SK-N-SH (cell line): ENCODE data around the gene GRAP. TPM values are rescaled to one million over a fixed set of nuclear protein-coding genes. Genes with fewer than 3 reads are reported as not detected.
A peak's percentile ranks its signal among the peaks of the same experiment; 100 is the strongest.

Source experiments
- CTCF ChIA-PET: fragments of 300-600, 350-600 bp; formaldehyde crosslinking; extraction: SDS; loops from one replicate; lab custom pipeline; 2021; lab: Yijun Ruan, JAX
- POLR2A ChIA-PET: fragments of 350-600 bp; sonication (Branson Sonifier 250); formaldehyde crosslinking; extraction: SDS; loops from one replicate; lab custom pipeline; 2020; ENCODE audit warnings: antibody characterized with exemption, inconsistent platforms; lab: Yijun Ruan, JAX
- DNase-seq: peaks from one replicate; pipeline ENCODE4 v3.0.0; 2012
- H2AFZ ChIP-seq: fragments of 200-600 bp; sonication (generic); 2 replicates; pipeline ENCODE4 v1.8.1; 2016; ENCODE audit warnings: antibody characterized with exemption, mild to moderate bottlenecking, low read depth
- H3F3A ChIP-seq: fragments of 200-600 bp; sonication (generic); replicated peaks from 2 replicates; pipeline ENCODE3; 2016; ENCODE audit warnings: antibody characterized with exemption, mild to moderate bottlenecking; ENCODE audit not compliant: insufficient read depth
- H3K27ac ChIP-seq, 2 experiments: fragments of 200-500 bp in 1 of 2; fragments of 200-600 bp in 1 of 2; sonication (Bioruptor generic) in 1 of 2; sonication (generic), shearing (Covaris generic) in 1 of 2; 2 replicates each; pipeline versions ENCODE4 v1.5.1 to v1.6.1; 2014 to 2016; ENCODE audit warnings: low read depth in 2 of 2, inconsistent platforms in 1 of 2, low read length in 1 of 2, mild to moderate bottlenecking in 1 of 2, mixed read lengths in 1 of 2
- H3K27me3 ChIP-seq: fragments of 200-600 bp; sonication (generic), shearing (Covaris generic); 2 replicates; pipeline ENCODE4 v1.6.1; 2016; ENCODE audit warnings: mixed run types; ENCODE audit not compliant: insufficient read depth
- H3K36me3 ChIP-seq, 2 experiments: fragments of 200-500 bp in 1 of 2; fragments of 200-600 bp in 1 of 2; sonication (Bioruptor generic) in 1 of 2; sonication (generic) in 1 of 2; replicated peaks in 1 of 2; 2 replicates each; pipeline versions ENCODE3 to v1.5.1; 2014 to 2016; ENCODE audit warnings: low read length in 1 of 2, mild to moderate bottlenecking in 1 of 2; ENCODE audit not compliant: insufficient read depth in 2 of 2, control insufficient read depth in 1 of 2
- H3K4me1 ChIP-seq, 2 experiments: fragments of 200-500 bp in 1 of 2; fragments of 200-600 bp in 1 of 2; sonication (Bioruptor generic) in 1 of 2; sonication (generic), shearing (Covaris generic) in 1 of 2; 2 replicates each; pipeline versions ENCODE4 v1.5.1 to v1.6.1; 2014 to 2016; ENCODE audit warnings: low read depth in 1 of 2, low read length in 1 of 2, mixed run types in 1 of 2; ENCODE audit not compliant: insufficient read depth in 2 of 2, control insufficient read depth in 1 of 2
- H3K4me2 ChIP-seq: fragments of 200-600 bp; sonication (generic), shearing (Covaris generic); 2 replicates; pipeline ENCODE4 v1.6.1; 2017; ENCODE audit warnings: mixed run types
- H3K4me3 ChIP-seq, 2 experiments: fragments of 200-500 bp in 1 of 2; fragments of 200-600 bp in 1 of 2; sonication (Bioruptor generic) in 1 of 2; sonication (generic), shearing (Covaris generic) in 1 of 2; 2 replicates each; pipeline versions ENCODE4 v1.5.1 to v1.8.1; 2014 to 2016; ENCODE audit warnings: low read depth in 2 of 2, inconsistent platforms in 1 of 2, low read length in 1 of 2, mild to moderate bottlenecking in 1 of 2, mixed read lengths in 1 of 2, moderate library complexity in 1 of 2
- H3K79me2 ChIP-seq: fragments of 200-600 bp; sonication (generic); 2 replicates; pipeline ENCODE4 v1.8.1; 2017; ENCODE audit warnings: mild to moderate bottlenecking; ENCODE audit not compliant: insufficient read depth
- H3K9ac ChIP-seq: fragments of 200-600 bp; sonication (generic); 2 replicates; pipeline ENCODE4 v1.6.1; 2017; ENCODE audit warnings: mixed run types
- H3K9me2 ChIP-seq: fragments of 200-600 bp; sonication (generic); 2 replicates; pipeline ENCODE4 v1.6.1; 2017; ENCODE audit warnings: mixed run types
- H3K9me3 ChIP-seq: fragments of 200-600 bp; sonication (generic); 2 replicates; pipeline ENCODE4 v1.6.1; 2017; ENCODE audit warnings: mixed run types, mild to moderate bottlenecking, moderate library complexity
- H4K20me1 ChIP-seq: fragments of 200-600 bp; sonication (generic); 2 replicates; pipeline ENCODE4 v1.6.1; 2017; ENCODE audit warnings: mild to moderate bottlenecking, mixed run types; ENCODE audit not compliant: insufficient read depth
- CHD2 ChIP-seq: fragments of 150-350 bp; IDR thresholded peaks from 2 replicates; pipeline ENCODE4 v1.6.1; 2018; ENCODE audit warnings: low read length; ENCODE audit not compliant: partially characterized antibody
- ELF1 ChIP-seq: IDR thresholded peaks from 2 replicates; pipeline ENCODE4 v1.4.0; 2012
- EP300 ChIP-seq, 2 experiments: IDR thresholded peaks; 2 replicates each; pipeline versions ENCODE4 v1.4.0 to v1.6.1; 2012; ENCODE audit warnings: borderline replicate concordance in 1 of 2, low read depth in 1 of 2, low read length in 1 of 2
- EZH2phosphoT487 ChIP-seq: fragments of 200-600 bp; sonication (generic); IDR thresholded peaks from 2 replicates; pipeline ENCODE4 v1.6.1; 2017; ENCODE audit warnings: low read depth, mixed run types, mild to moderate bottlenecking, antibody characterized with exemption, moderate library complexity, borderline replicate concordance
- FOSL2 ChIP-seq: IDR thresholded peaks from 2 replicates; pipeline ENCODE4 v1.4.0; 2012; ENCODE audit warnings: low read depth, mild to moderate bottlenecking, moderate library complexity, borderline replicate concordance
- GATA2 ChIP-seq: sonication (generic); formaldehyde crosslinking; IDR thresholded peaks from 2 replicates; pipeline ENCODE4 v1.5.0; 2020; ENCODE audit warnings: mild to moderate bottlenecking, missing genetic modification reagents
- MEF2A ChIP-seq: IDR thresholded peaks from 2 replicates; pipeline ENCODE4 v1.4.0; 2012; ENCODE audit warnings: low read depth, borderline replicate concordance
- NRF1 ChIP-seq: IDR thresholded peaks from 2 replicates; pipeline ENCODE4 v1.6.1; 2012; ENCODE audit warnings: low read depth, mild to moderate bottlenecking, low read length
- RAD21 ChIP-seq: IDR thresholded peaks from 2 replicates; pipeline ENCODE4 v1.6.1; 2012; ENCODE audit warnings: mild to moderate bottlenecking, low read length
- RXRA ChIP-seq: IDR thresholded peaks from 2 replicates; pipeline ENCODE4 v1.4.0; 2012; ENCODE audit warnings: low read depth, mild to moderate bottlenecking, borderline replicate concordance
- SIN3A ChIP-seq: IDR thresholded peaks from 2 replicates; pipeline ENCODE4 v1.6.1; 2012; ENCODE audit warnings: low read depth, mild to moderate bottlenecking, low read length, moderate library complexity, borderline replicate concordance
- TCF12 ChIP-seq: IDR thresholded peaks from 2 replicates; pipeline ENCODE4 v1.4.0; 2012
- WGBS: methylation state at CpG from one replicate; pipeline ENCODE4 v1.1.6; 2017; ENCODE audit warnings: low lambda C conversion rate; 5-methylcytosine and 5-hydroxymethylcytosine counted together
- polyA plus RNA-seq, 3 experiments: library from polyadenylated mRNA; depleted of rRNA; stranded (reverse); fragments of >200 nt; gene quantifications; 2 replicates each; pipeline ENCODE4 v1.2.3, GENCODE V29; 2012
- TF ChIP-seq, protein P1 (sequence below): IDR thresholded peaks from 2 replicates; pipeline ENCODE4 v1.4.0; 2012; ENCODE audit warnings: low read depth
- TF ChIP-seq, protein P2 (sequence below): IDR thresholded peaks from 2 replicates; pipeline ENCODE4; 2012

GRAP gene
- polyA plus RNA-seq, 1 of the 3 experiments (the other 2 are of a cell fraction) = 0.02 TPM

DNA sequence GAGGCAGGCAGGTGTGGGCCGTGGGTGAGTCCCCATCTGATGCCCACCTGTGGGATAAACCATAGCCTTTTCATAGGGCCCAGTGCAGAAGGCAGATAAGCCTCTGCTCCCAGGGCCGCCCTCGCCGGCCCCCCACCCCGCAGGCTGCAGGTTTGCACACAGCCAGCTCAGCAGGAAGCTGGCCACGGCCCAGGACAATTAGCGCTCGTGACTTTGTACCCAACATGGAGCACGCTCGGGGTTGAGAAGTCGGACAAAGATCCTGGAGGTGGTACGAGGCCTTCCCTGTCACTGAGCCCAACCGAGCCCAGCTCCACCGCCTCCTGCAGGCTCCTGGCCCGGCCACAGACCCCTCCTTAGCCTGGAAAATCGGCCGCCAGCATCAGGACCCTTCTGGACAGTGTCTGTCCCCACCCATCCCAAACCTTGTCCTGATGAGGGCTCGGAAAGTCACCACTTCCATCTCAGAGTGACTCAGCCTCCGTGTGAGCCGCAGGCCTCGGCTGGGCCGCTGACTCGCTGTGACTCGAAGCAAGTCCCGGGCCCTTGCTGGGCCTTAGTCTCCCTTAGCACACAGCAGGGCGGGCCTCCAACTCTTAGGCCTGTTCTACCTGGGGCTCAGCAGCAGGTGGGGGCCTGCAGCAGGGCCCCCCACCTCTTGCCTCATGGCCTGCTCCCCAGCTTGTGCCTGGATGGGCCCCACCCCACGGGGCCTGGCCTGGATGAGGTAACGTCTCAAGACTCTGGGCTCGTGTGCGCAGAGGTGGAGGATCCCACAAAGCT lies 64.9 kb downstream of the GRAP start:
- H4K20me1 ChIP-seq = no peaks in the 10 kb centered on the region
- no peaks in the 10 kb centered on the region for H3K9me3 ChIP-seq
- peak overlapping the region in 1 of 2 experiments; percentile 63; a peak in 3 of 4 replicates for H3K27ac ChIP-seq
- TF ChIP-seq, protein P1, sequence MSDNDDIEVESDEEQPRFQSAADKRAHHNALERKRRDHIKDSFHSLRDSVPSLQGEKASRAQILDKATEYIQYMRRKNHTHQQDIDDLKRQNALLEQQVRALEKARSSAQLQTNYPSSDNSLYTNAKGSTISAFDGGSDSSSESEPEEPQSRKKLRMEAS = peak; percentile 87
- TF ChIP-seq TCF12 (no peak; the same call in 1 of the 2 replicates), FOSL2 (peak; percentile 83), EP300 (IDR thresholded peaks at IDR 0.05; ENCODE audit: borderline replicate concordance in 1 of 2, low read depth in 1 of 2, low read length in 1 of 2) (peak in 1 of 2 experiments; percentile 11; a peak in 1 of 4 replicates), SIN3A (no peak)
- TF ChIP-seq, protein P2, sequence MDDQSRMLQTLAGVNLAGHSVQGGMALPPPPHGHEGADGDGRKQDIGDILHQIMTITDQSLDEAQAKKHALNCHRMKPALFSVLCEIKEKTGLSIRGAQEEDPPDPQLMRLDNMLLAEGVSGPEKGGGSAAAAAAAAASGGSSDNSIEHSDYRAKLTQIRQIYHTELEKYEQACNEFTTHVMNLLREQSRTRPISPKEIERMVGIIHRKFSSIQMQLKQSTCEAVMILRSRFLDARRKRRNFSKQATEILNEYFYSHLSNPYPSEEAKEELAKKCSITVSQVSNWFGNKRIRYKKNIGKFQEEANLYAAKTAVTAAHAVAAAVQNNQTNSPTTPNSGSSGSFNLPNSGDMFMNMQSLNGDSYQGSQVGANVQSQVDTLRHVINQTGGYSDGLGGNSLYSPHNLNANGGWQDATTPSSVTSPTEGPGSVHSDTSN = peak; percentile 15; the same call in 1 of the 2 replicates
- ChIA-PET CTCF (interaction anchor here (2.5 kb wide), 1 partner anchor 21 kb away, joined by 17 read pairs; no protein-coding TSS in a partner anchor), POLR2A (no interaction called here)
- 53% methylated on average over 18 of the region's 30 CpGs for WGBS
- H3K4me2 ChIP-seq = peak overlapping the region; percentile 41; the same call in 1 of the 2 replicates
- no peaks in the 10 kb centered on the region for H3K79me2 ChIP-seq
- H3K4me1 ChIP-seq = peaks cover 0 to 11% of the 10 kb centered on the region in 2 experiments; a peak in 3 of 4 replicates
- DNase-seq = no peak
- peaks cover 0 to 20% of the 10 kb centered on the region in 2 experiments for H3K36me3 ChIP-seq
- no peaks in the 10 kb centered on the region for H3F3A ChIP-seq
- H3K27me3 ChIP-seq = no peaks in the 10 kb centered on the region
- H3K9me2 ChIP-seq = no peaks in the 10 kb centered on the region
- H2AFZ ChIP-seq = peak overlapping the region; percentile 67
- peak overlapping the region; percentile 71 for H3K9ac ChIP-seq
- no peak overlapping the region for H3K4me3 ChIP-seq

DNA sequence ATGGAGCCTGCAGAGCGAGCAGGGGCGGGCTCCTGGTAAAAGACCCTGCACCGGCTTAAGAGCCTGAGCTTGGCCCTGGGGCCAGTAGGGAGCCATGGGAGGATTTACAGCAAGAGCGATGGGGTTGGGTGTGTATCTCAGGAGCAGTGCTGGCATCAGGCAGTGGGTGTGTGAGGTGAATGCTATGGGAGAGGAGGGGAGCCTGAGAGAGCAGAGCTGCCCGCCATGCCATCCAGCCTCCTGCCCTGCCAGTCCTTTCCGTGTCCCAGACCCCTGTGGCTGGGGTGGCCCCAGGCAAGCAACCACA lies 65.5 kb downstream of the GRAP start:
- H3F3A ChIP-seq = no peaks in the 10 kb centered on the region
- POLR2A ChIA-PET = no interaction called here
- peaks cover 0 to 11% of the 10 kb centered on the region in 2 experiments; a peak in 3 of 4 replicates for H3K4me1 ChIP-seq
- CTCF ChIA-PET = interaction anchor here (2.5 kb wide), 1 partner anchor 21 kb away, joined by 17 read pairs; no protein-coding TSS in a partner anchor
- H3K4me2 ChIP-seq = no peak overlapping the region; the same call in 1 of the 2 replicates
- DNase-seq = no peak
- WGBS = 93% methylated on average over 6 of the region's 6 CpGs
- no peaks in the 10 kb centered on the region for H3K9me2 ChIP-seq
- TF ChIP-seq CHD2 (no peak), RAD21 (no peak), EZH2phosphoT487 (no peak), GATA2 (no peak), EP300 (IDR thresholded peaks at IDR 0.05; ENCODE audit: borderline replicate concordance in 1 of 2, low read depth in 1 of 2, low read length in 1 of 2) (no peak), NRF1 (no peak), ELF1 (no peak), RXRA (no peak), MEF2A (no peak)
- no peaks in the 10 kb centered on the region for H3K79me2 ChIP-seq
- H4K20me1 ChIP-seq = no peaks in the 10 kb centered on the region
- no peak overlapping the region for H3K4me3 ChIP-seq
- H3K9me3 ChIP-seq = no peaks in the 10 kb centered on the region
- H3K9ac ChIP-seq = peak overlapping the region; percentile 71
- H3K36me3 ChIP-seq = peaks cover 0 to 20% of the 10 kb centered on the region in 2 experiments
- no peak overlapping the region for H2AFZ ChIP-seq
- peak overlapping the region in 1 of 2 experiments; percentile 63; a peak in 1 of 4 replicates for H3K27ac ChIP-seq
- no peaks in the 10 kb centered on the region for H3K27me3 ChIP-seq
